HepG2 (cell line): ENCODE results near the gene TCERG1L. TPM values are rescaled to one million over a fixed set of nuclear protein-coding genes. Genes with fewer than 3 reads are reported as not detected.

ENCODE experiments used
- ATAC-seq: fragments of 200-7000 bp; cut with Tn5 transposase; 3 replicates; pipeline ENCODE4 v1.9.1; 2020; ENCODE audit warnings: mild to moderate bottlenecking, moderate library complexity
- BruUV-seq: library from RNA; stranded (reverse); fragments of 400-500 nt; replicated peaks from 2 replicates; lab custom pipeline; 2021; lab: Mats Ljungman, UMichigan
- CTCF ChIA-PET: fragments of 300-600 bp; formaldehyde crosslinking; extraction: SDS; loops from one replicate; lab custom pipeline; 2021; ENCODE audit warnings: low total read pairs, inconsistent platforms, low intra/inter-chr PET ratio; lab: Yijun Ruan, JAX
- POLR2A ChIA-PET: fragments of 350-600 bp; sonication (Branson Sonifier 250); formaldehyde crosslinking; loops from one replicate; lab custom pipeline; 2020; ENCODE audit warnings: antibody characterized with exemption, inconsistent platforms; lab: Yijun Ruan, JAX
- DNase-seq: peaks from one replicate; pipeline ENCODE4 v3.0.0-alpha.2; 2015; ENCODE audit warnings: low spot score
- FAIRE-seq: peaks from 3 replicates; lab custom pipeline; 2011; peaks lifted over from hg19 to GRCh38; lab: Jason Lieb, UNC
- H2AFZ ChIP-seq: one replicate; pipeline ENCODE4 v1.6.1; 2011; ENCODE audit warnings: low read length, inconsistent platforms
- H3K27ac ChIP-seq: fragments of 300-600 bp; 3 replicates; pipeline ENCODE4 v1.8.0; 2011; ENCODE audit warnings: mixed run types, mild to moderate bottlenecking, mixed read lengths, low read length, inconsistent platforms; ENCODE audit not compliant: insufficient read depth; ENCODE audit errors: extremely low read length
- H3K27me3 ChIP-seq, 2 experiments: fragments of 200-600 bp in 1 of 2; 2 replicates in 1 of 2; 3 replicates in 1 of 2; pipeline versions ENCODE4 v1.6.0 to v1.8.0; 2011; ENCODE audit warnings: low read length in 2 of 2, mild to moderate bottlenecking in 2 of 2, moderate library complexity in 2 of 2, inconsistent platforms in 1 of 2; ENCODE audit not compliant: insufficient read depth in 2 of 2, control insufficient read depth in 1 of 2
- H3K36me3 ChIP-seq, 2 experiments: fragments of 200-600 bp in 1 of 2; replicated peaks in 1 of 2; 2 replicates in 1 of 2; 3 replicates in 1 of 2; pipeline versions ENCODE4 v1.5.1 to v1.8.0; 2011; ENCODE audit warnings: low read length in 2 of 2, inconsistent platforms in 1 of 2; ENCODE audit not compliant: insufficient read depth in 2 of 2, control insufficient read depth in 1 of 2
- H3K4me1 ChIP-seq: 2 replicates; pipeline ENCODE4 v1.5.1; 2012; ENCODE audit warnings: low read length, inconsistent platforms; ENCODE audit not compliant: insufficient read depth
- H3K4me2 ChIP-seq: 2 replicates; pipeline ENCODE4 v1.6.0; 2011; ENCODE audit warnings: low read depth, low read length, inconsistent platforms
- H3K4me3 ChIP-seq, 3 experiments: fragments of 200-600 bp in 1 of 3; sonication (generic), shearing (Covaris generic) in 1 of 3; replicated peaks in 1 of 3; 2 replicates each; pipeline ENCODE4 v1.5.1; 2011 to 2016; ENCODE audit warnings: low read length in 3 of 3, inconsistent platforms in 2 of 3, low read depth in 2 of 3, mild to moderate bottlenecking in 2 of 3, control low read depth in 1 of 3, mixed read lengths in 1 of 3; ENCODE audit not compliant: insufficient read depth in 1 of 3
- H3K79me2 ChIP-seq: one replicate; pipeline ENCODE4 v1.6.1; 2011; ENCODE audit warnings: low read length, inconsistent platforms; ENCODE audit not compliant: insufficient read depth
- H3K9ac ChIP-seq: 2 replicates; pipeline ENCODE4 v1.6.0; 2011; ENCODE audit warnings: mild to moderate bottlenecking, low read depth, low read length, inconsistent platforms; ENCODE audit not compliant: insufficient read depth
- H3K9me3 ChIP-seq: 2 replicates; pipeline ENCODE4 v1.5.1; 2012; ENCODE audit warnings: mild to moderate bottlenecking, low read length
- H4K20me1 ChIP-seq: 2 replicates; pipeline ENCODE4 v1.6.0; 2011; ENCODE audit warnings: inconsistent platforms, mild to moderate bottlenecking, low read length, moderate library complexity; ENCODE audit not compliant: insufficient read depth
- AKNA ChIP-seq: sonication (generic); formaldehyde crosslinking; IDR thresholded peaks from 2 replicates; pipeline ENCODE4 v1.4.0; 2020; ENCODE audit warnings: missing genetic modification reagents, borderline replicate concordance
- EED ChIP-seq: sonication (generic); formaldehyde crosslinking; IDR thresholded peaks from 2 replicates; pipeline ENCODE4 v1.5.0; 2020; ENCODE audit warnings: mild to moderate bottlenecking, missing genetic modification reagents
- KLF6 ChIP-seq: IDR thresholded peaks from 2 replicates; pipeline ENCODE4 v1.8.0; 2016; ENCODE audit warnings: missing biosample characterization, missing genetic modification reagents
- SRY ChIP-seq: sonication (generic); formaldehyde crosslinking; IDR thresholded peaks from 2 replicates; pipeline ENCODE4 v1.8.0; 2022; ENCODE audit warnings: mild to moderate bottlenecking, missing genetic modification reagents
- ZFX ChIP-seq: sonication (generic); formaldehyde crosslinking; IDR thresholded peaks from 2 replicates; pipeline ENCODE4 v1.4.0; 2020; ENCODE audit warnings: mild to moderate bottlenecking, low read depth, missing genetic modification reagents, moderate library complexity
- ZNF619 ChIP-seq: sonication (generic); formaldehyde crosslinking; IDR thresholded peaks from 2 replicates; pipeline ENCODE4 v1.4.0; 2020; ENCODE audit warnings: mild to moderate bottlenecking, missing genetic modification reagents
- WGBS: methylation state at CpG from one replicate; pipeline ENCODE4 v1.1.6; 2017; ENCODE audit warnings: low lambda C conversion rate; 5-methylcytosine and 5-hydroxymethylcytosine counted together
- in situ Hi-C: cut with HindIII; loops from 2 replicates; pipeline ENCODE4 v1.10.0; 2017; ENCODE audit warnings: low pct_unique_long_range_greater_than_20kb; ENCODE audit not compliant: extremely low pct_ligation_motif_present
- intact Hi-C: fragments of 100-400 bp; cut with micrococcal nuclease; formaldehyde crosslinking; loops from one replicate; pipeline ENCODE4 v1.10.0; 2022; ENCODE audit not compliant: unreplicated experiment
- polyA plus RNA-seq, 8 experiments: library from polyadenylated mRNA; depleted of rRNA in 3 of 8; stranded (reverse) in 7 of 8; unstranded in 1 of 8; fragments of >200 nt; fragmentation: Illumina TruSeq in 4 of 8; extraction: Trizol in 4 of 8; gene quantifications; 2 replicates each; pipeline versions ENCODE4 v1.2.1 to v1.2.3, GENCODE V29; 2011 to 2016; ENCODE audit warnings: low read depth in 4 of 8, missing spikeins in 1 of 8, mixed read lengths in 1 of 8; ENCODE audit not compliant: insufficient read depth in 1 of 8
- total RNA-seq, 5 experiments: library from RNA; depleted of rRNA; stranded (reverse); fragments of >200 nt; fragmentation: Illumina TruSeq; extraction: Trizol; gene quantifications; 2 replicates each; pipeline ENCODE4 v1.2.3, GENCODE V29; 2016; ENCODE audit warnings: low read depth in 1 of 5

TCERG1L gene
- total and polyA plus RNA-seq, 2 of the 13 experiments (the other 11 are each of a cell fraction or from before 2014, with no cell fraction given), result not detected

- no peak for TF ChIP-seq AKNA (CRISPR knock-in tag)
- TF ChIP-seq, all 625 proteins: peak for 0
These were observed 195.7 kb downstream of the TCERG1L start (continued) for GRCh38 chr10:131115801-131116200.

- TF ChIP-seq SRY, result no peak
- no peak for TF ChIP-seq ZFX (CRISPR knock-in tag)
- TF ChIP-seq ZNF619, result no peak
- TF ChIP-seq EED (CRISPR knock-in tag), result no peak
- TF ChIP-seq KLF6 (CRISPR knock-in tag), result no peak
- Histone ChIP-seq H3K4me1 (no peaks in the 10 kb centered on the region), H3K27ac (no peak overlapping the region), H3K9ac (no peak overlapping the region), H3K4me3 (no peak overlapping the region), H2AFZ (no peak overlapping the region), H3K4me2 (no peak overlapping the region), H3K27me3 (peaks cover 3 to 79% of the 10 kb centered on the region in 2 experiments), H3K79me2 (no peaks in the 10 kb centered on the region), H3K36me3 (no peaks in the 10 kb centered on the region), H3K9me3 (no peaks in the 10 kb centered on the region), H4K20me1 (no peaks in the 10 kb centered on the region)
- no TSS peak for BruUV-seq
- in situ Hi-C loops, result no loop called here
- WGBS, result 72% methylated on average over 14 of the region's 14 CpGs
- FAIRE-seq, result no peak
- no peak for ATAC-seq
- no peak for DNase-seq
- ChIA-PET CTCF (no interaction called here), POLR2A (no interaction called here)
- intact Hi-C loops, result no loop called here
These were observed 196.2 kb downstream of the TCERG1L start for GRCh38 chr10:131115321-131115720.
